Fibroblast of the aortic adventitia (primary cell): ENCODE measurements around the gene RSRC2. TPM values are rescaled to one million over a fixed set of nuclear protein-coding genes. Genes with fewer than 3 reads are reported as not detected.
"Not testable (repeated sequence)": the region's sequence is repeated elsewhere in the genome, so short reads cannot be mapped to it uniquely, and the experiment has no call there.

Experiments
- DNase-seq: peaks from one replicate; pipeline ENCODE4 v3.0.0-alpha.2; 2010; ENCODE audit warnings: low read depth
- H3K4me3 ChIP-seq: 2 replicates; pipeline ENCODE4 v1.5.1; 2011; ENCODE audit warnings: low read depth, mild to moderate bottlenecking, control low read depth, low read length, moderate library complexity
- total RNA-seq: library from RNA; depleted of rRNA; stranded (reverse); fragments of >200 nt; gene quantifications from 2 replicates; pipeline ENCODE4 v1.2.3, GENCODE V29; 2012; ENCODE audit warnings: low replicate concordance
- TF ChIP-seq, protein P1 (sequence below): IDR thresholded peaks from 2 replicates; pipeline ENCODE4 v1.5.1; 2011; ENCODE audit warnings: mild to moderate bottlenecking, low read length, control low read depth, inconsistent platforms; ENCODE audit not compliant: insufficient read depth

Gene RSRC2
- total RNA-seq, 1 donor = 42.8 TPM

- TF ChIP-seq, protein P1, sequence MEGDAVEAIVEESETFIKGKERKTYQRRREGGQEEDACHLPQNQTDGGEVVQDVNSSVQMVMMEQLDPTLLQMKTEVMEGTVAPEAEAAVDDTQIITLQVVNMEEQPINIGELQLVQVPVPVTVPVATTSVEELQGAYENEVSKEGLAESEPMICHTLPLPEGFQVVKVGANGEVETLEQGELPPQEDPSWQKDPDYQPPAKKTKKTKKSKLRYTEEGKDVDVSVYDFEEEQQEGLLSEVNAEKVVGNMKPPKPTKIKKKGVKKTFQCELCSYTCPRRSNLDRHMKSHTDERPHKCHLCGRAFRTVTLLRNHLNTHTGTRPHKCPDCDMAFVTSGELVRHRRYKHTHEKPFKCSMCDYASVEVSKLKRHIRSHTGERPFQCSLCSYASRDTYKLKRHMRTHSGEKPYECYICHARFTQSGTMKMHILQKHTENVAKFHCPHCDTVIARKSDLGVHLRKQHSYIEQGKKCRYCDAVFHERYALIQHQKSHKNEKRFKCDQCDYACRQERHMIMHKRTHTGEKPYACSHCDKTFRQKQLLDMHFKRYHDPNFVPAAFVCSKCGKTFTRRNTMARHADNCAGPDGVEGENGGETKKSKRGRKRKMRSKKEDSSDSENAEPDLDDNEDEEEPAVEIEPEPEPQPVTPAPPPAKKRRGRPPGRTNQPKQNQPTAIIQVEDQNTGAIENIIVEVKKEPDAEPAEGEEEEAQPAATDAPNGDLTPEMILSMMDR = peak; percentile 11
Measured at GRCh38 chr12:122500685-122501488, 25.8 kb downstream of the RSRC2 start, which contains the start of gene ZCCHC8. Gene ZCCHC8, minus strand, starts transcription at chr12:122500932. Its CDS starts 92 bp downstream, at chr12:122500840.

DNA sequence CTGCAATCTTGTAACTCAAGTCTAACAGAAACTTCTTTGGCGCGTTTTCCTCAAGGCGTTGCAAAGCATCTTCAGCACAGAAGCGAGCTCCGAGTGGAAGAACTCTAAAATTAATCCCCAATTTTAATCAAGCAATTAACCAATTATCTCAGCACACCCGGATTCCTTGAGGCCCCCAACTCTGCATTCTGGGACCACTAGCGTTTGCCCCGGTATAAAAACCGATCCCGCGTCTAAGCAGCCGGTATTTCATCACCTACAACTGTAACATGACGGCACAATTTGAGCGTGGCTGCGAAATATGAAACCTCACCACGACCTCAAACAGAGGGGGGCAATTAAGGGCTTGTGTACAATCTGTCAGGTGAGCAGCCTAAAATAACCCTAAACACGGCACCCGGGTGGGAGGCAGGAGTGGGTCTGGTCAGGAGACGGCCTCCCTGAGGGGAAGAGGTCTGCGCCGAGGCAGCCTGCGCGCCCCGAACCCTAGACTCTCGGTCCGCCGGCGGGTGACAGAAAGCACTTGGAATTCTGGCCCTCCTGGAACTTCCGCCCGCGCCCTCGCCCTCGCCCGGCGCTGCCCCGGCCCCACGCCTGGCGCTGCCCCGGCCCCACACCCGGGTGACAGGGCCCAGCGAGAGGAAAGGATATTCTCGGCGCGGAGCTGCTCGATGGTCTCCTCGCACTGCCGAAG is 26.6 kb downstream of the RSRC2 start:
- TF ChIP-seq, protein P1 = no peak
- H3K4me3 ChIP-seq = peak overlapping the region; percentile 92
- peak; percentile 70 for DNase-seq

More at GRCh38 chr12:122500685-122501488, 25.8 kb downstream of the RSRC2 start, which contains the start of gene ZCCHC8:
- DNase-seq = peak; percentile 97
- peak within 1 kb of the TSS; percentile 92 for H3K4me3 ChIP-seq

DNA sequence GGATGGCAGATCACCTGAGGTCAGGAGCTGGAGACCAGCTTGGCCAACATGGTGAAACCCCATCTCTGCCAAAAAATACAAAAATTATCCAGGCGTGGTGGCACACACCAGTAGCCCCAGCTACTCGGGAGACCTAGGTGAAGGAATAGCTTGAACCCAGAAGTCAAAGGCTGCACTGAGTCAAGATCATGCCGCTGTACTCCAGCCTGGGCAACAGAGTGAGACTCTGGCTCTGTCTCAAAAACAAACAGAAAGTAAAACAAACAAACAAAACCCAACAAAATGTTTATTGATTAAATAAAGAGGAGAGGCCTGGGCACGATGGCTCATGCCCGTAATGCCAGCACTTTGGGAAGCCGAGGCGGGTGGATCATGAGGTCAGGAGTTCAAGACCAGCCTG is 31.5 kb downstream of the RSRC2 start:
- TF ChIP-seq, protein P1 = no peak
- no peak for DNase-seq
- H3K4me3 ChIP-seq = no peak overlapping the region

GRCh38 chr12:122493222-122493621 is 33.5 kb downstream of the RSRC2 start:
- not testable (repeated sequence) for H3K4me3 ChIP-seq, DNase-seq

- TF ChIP-seq, protein P1 = no peak
- H3K4me3 ChIP-seq = no peak overlapping the region
- no peak for DNase-seq
Measured at GRCh38 chr12:122491991-122492390, 34.7 kb downstream of the RSRC2 start.

- DNase-seq = no peak
- TF ChIP-seq, protein P1 = no peak
- no peak overlapping the region for H3K4me3 ChIP-seq
Measured at GRCh38 chr12:122489038-122489437, 37.7 kb downstream of the RSRC2 start.

DNA sequence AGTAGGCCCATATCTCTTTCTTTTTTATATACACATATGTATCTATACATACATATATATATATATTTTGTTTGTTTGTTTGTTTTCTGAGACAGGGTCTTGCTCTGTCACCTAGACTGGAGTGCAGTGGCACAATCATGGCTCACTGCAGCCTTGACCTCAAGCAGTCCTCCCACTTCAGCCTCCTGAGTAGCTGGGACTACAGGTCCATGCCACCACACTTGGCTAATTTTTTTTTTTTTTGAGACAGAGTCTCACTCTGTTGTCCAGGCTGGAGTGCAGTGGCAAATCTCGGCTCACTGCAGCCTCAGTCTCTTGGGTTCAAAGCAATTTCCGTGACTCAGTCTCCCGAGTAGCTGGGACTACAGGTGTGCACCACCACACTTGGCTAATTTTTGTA is 38.9 kb downstream of the RSRC2 start:
- not testable (repeated sequence) for DNase-seq, H3K4me3 ChIP-seq
